ENCODE results near the gene SRMS. TPM values are rescaled to one million over a fixed set of nuclear protein-coding genes. Genes with fewer than 3 reads are reported as not detected.
"Not testable (repeated sequence)": the region's sequence is repeated elsewhere in the genome, so short reads cannot be mapped to it uniquely, and the experiment has no call there.

SRMS gene
- total RNA-seq, 2 donors from 2014 or later = 0.32 to 0.49 TPM

- H3K4me1 ChIP-seq = peaks cover 5% of the 10 kb centered on the region
- H3K4me3 ChIP-seq = no peak overlapping the region
- H3K9me3 ChIP-seq = no peaks in the 10 kb centered on the region
- intact Hi-C loops (cut with DNase I) = no loop called here
- H3K36me3 ChIP-seq = no peaks in the 10 kb centered on the region
- no peak for DNase-seq
- H3K27ac ChIP-seq = no peak overlapping the region
- TF ChIP-seq, protein P1, sequence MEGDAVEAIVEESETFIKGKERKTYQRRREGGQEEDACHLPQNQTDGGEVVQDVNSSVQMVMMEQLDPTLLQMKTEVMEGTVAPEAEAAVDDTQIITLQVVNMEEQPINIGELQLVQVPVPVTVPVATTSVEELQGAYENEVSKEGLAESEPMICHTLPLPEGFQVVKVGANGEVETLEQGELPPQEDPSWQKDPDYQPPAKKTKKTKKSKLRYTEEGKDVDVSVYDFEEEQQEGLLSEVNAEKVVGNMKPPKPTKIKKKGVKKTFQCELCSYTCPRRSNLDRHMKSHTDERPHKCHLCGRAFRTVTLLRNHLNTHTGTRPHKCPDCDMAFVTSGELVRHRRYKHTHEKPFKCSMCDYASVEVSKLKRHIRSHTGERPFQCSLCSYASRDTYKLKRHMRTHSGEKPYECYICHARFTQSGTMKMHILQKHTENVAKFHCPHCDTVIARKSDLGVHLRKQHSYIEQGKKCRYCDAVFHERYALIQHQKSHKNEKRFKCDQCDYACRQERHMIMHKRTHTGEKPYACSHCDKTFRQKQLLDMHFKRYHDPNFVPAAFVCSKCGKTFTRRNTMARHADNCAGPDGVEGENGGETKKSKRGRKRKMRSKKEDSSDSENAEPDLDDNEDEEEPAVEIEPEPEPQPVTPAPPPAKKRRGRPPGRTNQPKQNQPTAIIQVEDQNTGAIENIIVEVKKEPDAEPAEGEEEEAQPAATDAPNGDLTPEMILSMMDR (IDR thresholded peaks at IDR 0.05) = no peak
- no peaks in the 10 kb centered on the region for H3K27me3 ChIP-seq
- H3K9ac ChIP-seq (ENCODE audit: low read depth in 2 of 2, low read length in 2 of 2) = no peak overlapping the region
These were observed 29.9 kb downstream of the SRMS start for GRCh38 chr20:63517376-63518309.

- DNase-seq; H3K27ac ChIP-seq; H3K36me3 ChIP-seq; H3K9me3 ChIP-seq; H3K9ac ChIP-seq (ENCODE audit: low read depth in 2 of 2, low read length in 2 of 2); H3K4me3 ChIP-seq; intact Hi-C loops (cut with DNase I); H3K27me3 ChIP-seq; H3K4me1 ChIP-seq: not testable (repeated sequence)
These were observed 33.0 kb downstream of the SRMS start for GRCh38 chr20:63514520-63514919.

GRCh38 chr20:63513207-63513606 lies 34.3 kb downstream of the SRMS start:
- TF ChIP-seq, protein P1 (IDR thresholded peaks at IDR 0.05) = no peak
- no peak overlapping the region for H3K9ac ChIP-seq (ENCODE audit: low read depth in 2 of 2, low read length in 2 of 2)
- intact Hi-C loops (cut with DNase I) = no loop called here
- H3K9me3 ChIP-seq = no peaks in the 10 kb centered on the region
- no peak overlapping the region for H3K27ac ChIP-seq
- H3K27me3 ChIP-seq = no peaks in the 10 kb centered on the region
- no peaks in the 10 kb centered on the region for H3K4me1 ChIP-seq
- H3K4me3 ChIP-seq = no peak overlapping the region
- H3K36me3 ChIP-seq = no peaks in the 10 kb centered on the region
- no peak for DNase-seq

GRCh38 chr20:63509088-63509564 lies 38.4 kb downstream of the SRMS start:
- H3K4me1 ChIP-seq = no peaks in the 10 kb centered on the region
- no peaks in the 10 kb centered on the region for H3K9me3 ChIP-seq
- no peaks in the 10 kb centered on the region for H3K36me3 ChIP-seq
- no peaks in the 10 kb centered on the region for H3K27me3 ChIP-seq
- no peak for DNase-seq
- intact Hi-C loops (cut with DNase I) = no loop called here
- TF ChIP-seq, protein P1 (IDR thresholded peaks at IDR 0.05) = no peak
- H3K27ac ChIP-seq = no peak overlapping the region
- no peak overlapping the region for H3K4me3 ChIP-seq
- H3K9ac ChIP-seq (ENCODE audit: low read depth in 2 of 2, low read length in 2 of 2) = no peak overlapping the region

GRCh38 chr20:63508072-63508768 lies 39.3 kb downstream of the SRMS start:
- intact Hi-C loops (cut with DNase I) = no loop called here
- Histone ChIP-seq H3K27me3 (no peaks in the 10 kb centered on the region), H3K9me3 (no peaks in the 10 kb centered on the region), H3K36me3 (no peaks in the 10 kb centered on the region), H3K4me1 (no peaks in the 10 kb centered on the region), H3K27ac (no peak overlapping the region), H3K9ac (ENCODE audit: low read depth in 2 of 2, low read length in 2 of 2) (no peak overlapping the region), H3K4me3 (no peak overlapping the region)
- TF ChIP-seq, protein P1 (IDR thresholded peaks at IDR 0.05) = no peak
- DNase-seq = no peak
